WTC11 (cell line): Measurements from ENCODE around the gene TMEM271. TPM values are rescaled to one million over a fixed set of nuclear protein-coding genes. Genes with fewer than 3 reads are reported as not detected.

Source experiments
- ATAC-seq: fragments of 200-7000 bp; cut with Tn5 transposase; 2 replicates; pipeline ENCODE4 v1.10.0; 2021; ENCODE audit warnings: mild to moderate bottlenecking, moderate library complexity
- CTCF ChIA-PET: fragments of 300-600 bp; sonication (Branson Sonifier 250); formaldehyde crosslinking; loops from one replicate; lab custom pipeline; 2021; ENCODE audit warnings: antibody characterized with exemption; lab: Charles Lee
- POLR2A ChIA-PET: fragments of 350-600 bp; sonication (Branson Sonifier 250); formaldehyde crosslinking; loops from one replicate; lab custom pipeline; 2021; ENCODE audit warnings: antibody characterized with exemption; lab: Charles Lee
- DNase-seq: peaks from one replicate; pipeline ENCODE4 v3.0.0; 2021; ENCODE audit warnings: low spot score
- H3K27ac Mint-ChIP-seq: 2 replicates; pipeline ENCODE4 v1.8.0; 2021; ENCODE audit warnings: mixed read lengths
- H3K27me3 Mint-ChIP-seq: 2 replicates; pipeline ENCODE4 v1.8.0; 2021; ENCODE audit warnings: low read depth, mild to moderate bottlenecking, moderate library complexity, mixed read lengths
- H3K36me3 Mint-ChIP-seq: 2 replicates; pipeline ENCODE4 v1.8.0; 2021; ENCODE audit warnings: mixed read lengths
- H3K4me1 Mint-ChIP-seq: 2 replicates; pipeline ENCODE4 v1.8.0; 2022; ENCODE audit warnings: mixed read lengths
- H3K4me3 Mint-ChIP-seq: 2 replicates; pipeline ENCODE4 v1.8.0; 2021; ENCODE audit warnings: mild to moderate bottlenecking, moderate library complexity, mixed read lengths
- H3K9me3 Mint-ChIP-seq: 2 replicates; pipeline ENCODE4 v1.8.0; 2021; ENCODE audit warnings: mixed read lengths
- ATF1 ChIP-seq: sonication (generic); formaldehyde crosslinking; IDR thresholded peaks from 2 replicates; pipeline ENCODE4 v1.8.1; 2023; ENCODE audit warnings: mild to moderate bottlenecking, moderate library complexity, missing genetic modification reagents
- CREB1 ChIP-seq: sonication (generic); formaldehyde crosslinking; IDR thresholded peaks from 2 replicates; pipeline ENCODE4 v1.8.0; 2023; ENCODE audit warnings: mild to moderate bottlenecking, missing genetic modification reagents
- GABPB1 ChIP-seq: sonication (generic); formaldehyde crosslinking; IDR thresholded peaks from 2 replicates; pipeline ENCODE4 v1.8.1; 2023; ENCODE audit warnings: mild to moderate bottlenecking, missing genetic modification reagents
- GTF2I ChIP-seq: fragments of 250-450 bp; sonication (Bioruptor Pico); conservative IDR thresholded peaks from 2 replicates; pipeline ENCODE4 v1.4.0; 2021; ENCODE audit warnings: mild to moderate bottlenecking
- KAT7 ChIP-seq: sonication (generic); formaldehyde crosslinking; IDR thresholded peaks from 2 replicates; pipeline ENCODE4 v1.8.1; 2023; ENCODE audit warnings: missing genetic modification reagents, mild to moderate bottlenecking, borderline replicate concordance
- MXD4 ChIP-seq: fragments of 250-450 bp; sonication (Bioruptor Pico); IDR thresholded peaks from 2 replicates; pipeline ENCODE4 v1.8.0; 2021; ENCODE audit warnings: mild to moderate bottlenecking, moderate library complexity, borderline replicate concordance
- MYBL2 ChIP-seq: sonication (generic); formaldehyde crosslinking; IDR thresholded peaks from 2 replicates; pipeline ENCODE4 v1.8.1; 2023; ENCODE audit warnings: mild to moderate bottlenecking, moderate library complexity, missing genetic modification reagents
- NFYB ChIP-seq: sonication (generic); formaldehyde crosslinking; conservative IDR thresholded peaks from 2 replicates; pipeline ENCODE4 v1.8.0; 2022; ENCODE audit warnings: low read depth, missing genetic modification reagents
- NR1H2 ChIP-seq: sonication (generic); formaldehyde crosslinking; IDR thresholded peaks from 2 replicates; pipeline ENCODE4 v1.9.0; 2021; ENCODE audit warnings: mild to moderate bottlenecking, moderate library complexity, missing genetic modification reagents
- PREB ChIP-seq: sonication (generic); formaldehyde crosslinking; IDR thresholded peaks from 2 replicates; pipeline ENCODE4 v1.8.1; 2022; ENCODE audit warnings: mild to moderate bottlenecking, missing genetic modification reagents, moderate library complexity, borderline replicate concordance
- SP1 ChIP-seq: sonication (generic); formaldehyde crosslinking; conservative IDR thresholded peaks from 2 replicates; pipeline ENCODE4 v1.8.1; 2022; ENCODE audit warnings: missing genetic modification reagents
- TCF7 ChIP-seq: sonication (generic); formaldehyde crosslinking; IDR thresholded peaks from 2 replicates; pipeline ENCODE4 v1.8.0; 2022; ENCODE audit warnings: mild to moderate bottlenecking, low read depth, missing genetic modification reagents, moderate library complexity
- TP53 ChIP-seq: sonication (generic); formaldehyde crosslinking; IDR thresholded peaks from 2 replicates; pipeline ENCODE4 v1.8.1; 2023; ENCODE audit warnings: mild to moderate bottlenecking, missing genetic modification reagents
- ZNF232 ChIP-seq: sonication (generic); formaldehyde crosslinking; IDR thresholded peaks from 2 replicates; pipeline ENCODE4 v1.8.0; 2022; ENCODE audit warnings: mild to moderate bottlenecking, missing genetic modification reagents
- ZNF532 ChIP-seq: fragments of 250-450 bp; sonication (Bioruptor Pico); IDR thresholded peaks from 2 replicates; pipeline ENCODE4 v1.9.0; 2021; ENCODE audit warnings: mild to moderate bottlenecking, borderline replicate concordance
- total RNA-seq: library from RNA; stranded (reverse); gene quantifications from 3 replicates; pipeline ENCODE4 v1.2.3, GENCODE V29; 2021
- TF ChIP-seq, protein P1 (sequence below): fragments of 250-450 bp; sonication (Bioruptor Pico); conservative IDR thresholded peaks from 2 replicates; pipeline ENCODE4 v1.9.0; 2021; ENCODE audit warnings: mild to moderate bottlenecking
- TF ChIP-seq, protein P2 (sequence below): sonication (generic); formaldehyde crosslinking; IDR thresholded peaks from 2 replicates; pipeline ENCODE4 v1.8.1; 2022; ENCODE audit warnings: low read depth, missing genetic modification reagents, borderline replicate concordance

TMEM271 gene
- total RNA-seq, 1 experiment from 2014 or later: 0.31 TPM

DNA sequence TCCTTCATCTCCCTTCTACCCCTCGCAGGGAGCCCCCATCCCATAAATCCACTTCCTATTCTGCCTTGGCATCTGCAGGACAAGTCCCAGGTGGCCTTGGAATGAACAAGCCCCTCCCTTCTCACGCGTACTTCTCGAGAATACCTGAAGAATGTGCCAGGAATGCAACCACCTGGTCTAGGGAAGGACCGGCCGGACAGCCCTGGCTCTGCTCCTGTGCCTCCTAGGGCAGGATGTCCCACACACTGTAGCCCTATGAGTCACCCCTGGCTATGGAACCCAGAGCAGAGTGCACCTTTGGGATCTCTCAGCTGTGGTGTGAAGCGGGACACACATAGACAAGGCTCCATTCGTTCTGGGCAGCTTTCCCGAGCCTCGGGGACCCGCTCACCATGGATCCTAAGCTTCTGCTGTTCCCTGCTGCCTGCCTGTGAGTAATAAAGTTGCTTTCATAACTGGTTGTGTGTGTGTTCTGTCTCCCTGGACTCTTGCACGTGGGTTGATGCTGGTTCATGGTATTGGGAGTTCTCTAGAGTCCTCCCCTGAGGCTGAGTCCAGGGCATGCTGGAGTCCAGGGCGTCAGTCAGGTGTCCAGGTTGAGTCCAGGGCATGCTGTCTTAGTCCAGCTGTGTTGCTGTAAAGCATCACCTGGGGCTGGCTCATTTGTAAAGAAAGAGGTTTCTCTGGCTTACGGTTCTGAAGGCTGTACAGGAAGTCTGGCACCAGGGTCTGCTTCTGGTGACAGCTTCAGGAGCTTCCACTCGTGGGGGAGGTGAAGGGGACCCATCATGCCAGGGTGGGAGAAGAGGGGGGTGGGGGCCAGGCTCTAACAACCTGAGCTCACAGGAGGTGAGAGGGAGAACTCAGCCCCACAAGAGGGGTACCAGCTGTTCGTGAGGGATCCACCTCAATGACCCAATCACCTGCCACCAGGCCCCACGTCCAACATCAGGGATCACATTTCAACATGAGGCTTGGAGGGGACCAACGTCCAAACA lies 41.8 kb upstream of the TMEM271 start:
- H3K4me3 Mint-ChIP-seq: no peak overlapping the region
- H3K27me3 Mint-ChIP-seq: peaks cover 12% of the 10 kb centered on the region
- CTCF ChIA-PET: interaction anchor here (1.5 kb wide), 1 partner anchor 15 kb away, joined by 6 read pairs; no protein-coding TSS in a partner anchor
- DNase-seq: no peak
- no peaks in the 10 kb centered on the region for H3K4me1 Mint-ChIP-seq
- H3K9me3 Mint-ChIP-seq: no peaks in the 10 kb centered on the region
- no peak overlapping the region for H3K27ac Mint-ChIP-seq
- no peaks in the 10 kb centered on the region for H3K36me3 Mint-ChIP-seq
- POLR2A ChIA-PET: no interaction called here
- TF ChIP-seq PREB (no peak), SP1 (CRISPR knock-in tag) (no peak), MYBL2 (CRISPR knock-in tag) (no peak), NR1H2 (CRISPR knock-in tag) (no peak), TCF7 (CRISPR knock-in tag) (no peak), ZNF232 (CRISPR knock-in tag) (no peak), TP53 (no peak), ATF1 (CRISPR knock-in tag) (no peak), GTF2I (CRISPR knock-in tag) (no peak), NFYB (CRISPR knock-in tag) (no peak), KAT7 (CRISPR knock-in tag) (no peak), GABPB1 (CRISPR knock-in tag) (no peak), MXD4 (CRISPR knock-in tag) (no peak), CREB1 (CRISPR knock-in tag) (no peak), ZNF532 (CRISPR knock-in tag) (no peak)
- TF ChIP-seq, protein P1, sequence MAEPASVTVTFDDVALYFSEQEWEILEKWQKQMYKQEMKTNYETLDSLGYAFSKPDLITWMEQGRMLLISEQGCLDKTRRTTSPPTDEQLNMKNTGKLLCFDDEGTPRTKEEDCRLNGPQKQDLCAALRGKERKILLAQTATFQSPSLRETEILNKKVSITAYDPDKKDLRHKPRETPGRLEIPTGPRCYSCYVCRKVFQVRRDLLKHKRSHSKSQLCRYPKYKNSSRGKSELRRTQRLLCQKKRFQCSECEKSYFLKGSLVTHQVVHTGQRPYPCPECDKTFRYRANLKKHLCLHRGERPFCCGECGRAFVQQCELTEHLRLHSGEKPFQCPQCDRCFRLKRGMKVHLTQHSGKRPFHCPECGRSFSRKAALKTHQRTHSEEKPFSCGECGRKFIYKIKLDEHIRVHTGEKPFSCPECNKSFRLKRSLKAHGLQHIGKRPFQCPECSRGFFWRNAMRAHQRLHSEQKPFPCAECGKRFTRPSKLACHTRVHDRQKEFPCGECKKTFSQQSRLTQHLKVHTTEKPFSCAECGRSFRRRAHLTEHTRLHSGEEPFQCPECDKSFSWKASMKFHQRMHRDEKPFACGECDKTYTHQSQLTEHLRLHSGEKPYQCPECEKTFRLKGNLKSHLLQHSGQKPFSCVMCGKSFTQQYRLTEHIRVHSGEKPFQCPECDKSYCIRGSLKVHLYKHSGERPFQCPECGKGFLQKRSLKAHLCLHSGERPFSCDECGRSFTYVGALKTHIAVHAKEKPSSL: no peak
- TF ChIP-seq, protein P2, sequence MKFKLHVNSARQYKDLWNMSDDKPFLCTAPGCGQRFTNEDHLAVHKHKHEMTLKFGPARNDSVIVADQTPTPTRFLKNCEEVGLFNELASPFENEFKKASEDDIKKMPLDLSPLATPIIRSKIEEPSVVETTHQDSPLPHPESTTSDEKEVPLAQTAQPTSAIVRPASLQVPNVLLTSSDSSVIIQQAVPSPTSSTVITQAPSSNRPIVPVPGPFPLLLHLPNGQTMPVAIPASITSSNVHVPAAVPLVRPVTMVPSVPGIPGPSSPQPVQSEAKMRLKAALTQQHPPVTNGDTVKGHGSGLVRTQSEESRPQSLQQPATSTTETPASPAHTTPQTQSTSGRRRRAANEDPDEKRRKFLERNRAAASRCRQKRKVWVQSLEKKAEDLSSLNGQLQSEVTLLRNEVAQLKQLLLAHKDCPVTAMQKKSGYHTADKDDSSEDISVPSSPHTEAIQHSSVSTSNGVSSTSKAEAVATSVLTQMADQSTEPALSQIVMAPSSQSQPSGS (CRISPR knock-in tag): no peak
- ATAC-seq: peak; percentile 64
